HG03135 (cell line): Measurements from ENCODE around the gene CYP11A1.

ENCODE experiments used
- ATAC-seq: cut with Tn5 transposase; IDR thresholded peaks from one replicate; pipeline ENCODE4 v1.9.1; 2021; ENCODE audit warnings: mild to moderate bottlenecking, moderate library complexity; ENCODE audit not compliant: unreplicated experiment

The CYP11A1 gene

GRCh38 chr15:74367296-74367854 lies at the start of gene CYP11A1:
CYP11A1 (minus strand) TSS chr15:74367646; CDS start chr15:74367585, 61 bp downstream.
- no peak for ATAC-seq

- ATAC-seq, result no peak
Measured at GRCh38 chr15:74417225-74417624, 49.8 kb upstream of the CYP11A1 start.

- no peak for ATAC-seq
Measured at GRCh38 chr15:74415966-74416916, 48.8 kb upstream of the CYP11A1 start.

- ATAC-seq, result no peak
Measured at GRCh38 chr15:74414603-74415338, 47.3 kb upstream of the CYP11A1 start.

GRCh38 chr15:74414081-74414580 lies 46.7 kb upstream of the CYP11A1 start:
- ATAC-seq, result no peak

GRCh38 chr15:74413350-74414080 lies 46.1 kb upstream of the CYP11A1 start:
- no peak for ATAC-seq

GRCh38 chr15:74412159-74412558 lies 44.7 kb upstream of the CYP11A1 start:
- no peak for ATAC-seq

GRCh38 chr15:74411686-74412085 lies 44.2 kb upstream of the CYP11A1 start:
- ATAC-seq, result no peak

GRCh38 chr15:74410502-74410901 lies 43.1 kb upstream of the CYP11A1 start:
- no peak for ATAC-seq

- no peak for ATAC-seq
Measured at GRCh38 chr15:74409225-74409624, 41.8 kb upstream of the CYP11A1 start.

- ATAC-seq, result no peak
Measured at GRCh38 chr15:74408815-74409214, 41.4 kb upstream of the CYP11A1 start.

- ATAC-seq, result no peak
Measured at GRCh38 chr15:74408385-74408784, 40.9 kb upstream of the CYP11A1 start.

GRCh38 chr15:74406992-74407705 lies 39.7 kb upstream of the CYP11A1 start:
- no peak for ATAC-seq

GRCh38 chr15:74406517-74406916 lies 39.1 kb upstream of the CYP11A1 start:
- ATAC-seq, result no peak

- no peak for ATAC-seq
Measured at GRCh38 chr15:74405823-74406222, 38.4 kb upstream of the CYP11A1 start.

GRCh38 chr15:74403991-74404563 lies 36.6 kb upstream of the CYP11A1 start:
- peak; percentile 32 for ATAC-seq

GRCh38 chr15:74403588-74403919 lies 36.1 kb upstream of the CYP11A1 start:
- peak; percentile 11 for ATAC-seq

- peak; percentile 32 for ATAC-seq
Measured at GRCh38 chr15:74402873-74403587, 35.6 kb upstream of the CYP11A1 start.

GRCh38 chr15:74402337-74402841 lies 34.9 kb upstream of the CYP11A1 start:
- ATAC-seq, result no peak
